Lower leg skin (tissue), 3 donors: ENCODE measurements around the gene IRX5.

Source experiments
- CTCF ChIP-seq, 3 donors: fragments of 450-650 bp; IDR thresholded peaks; one replicate each; pipeline ENCODE4 v1.5.1; 2016; ENCODE audit warnings: antibody characterized with exemption in 3 of 3, mild to moderate bottlenecking in 3 of 3, moderate library complexity in 2 of 3
- POLR2A ChIP-seq, 2 donors: fragments of 450-650 bp; IDR thresholded peaks; one replicate each; pipeline ENCODE4 v1.6.1; 2016 to 2017; ENCODE audit warnings: antibody characterized with exemption in 2 of 2, mild to moderate bottlenecking in 1 of 2, moderate library complexity in 1 of 2

DNA sequence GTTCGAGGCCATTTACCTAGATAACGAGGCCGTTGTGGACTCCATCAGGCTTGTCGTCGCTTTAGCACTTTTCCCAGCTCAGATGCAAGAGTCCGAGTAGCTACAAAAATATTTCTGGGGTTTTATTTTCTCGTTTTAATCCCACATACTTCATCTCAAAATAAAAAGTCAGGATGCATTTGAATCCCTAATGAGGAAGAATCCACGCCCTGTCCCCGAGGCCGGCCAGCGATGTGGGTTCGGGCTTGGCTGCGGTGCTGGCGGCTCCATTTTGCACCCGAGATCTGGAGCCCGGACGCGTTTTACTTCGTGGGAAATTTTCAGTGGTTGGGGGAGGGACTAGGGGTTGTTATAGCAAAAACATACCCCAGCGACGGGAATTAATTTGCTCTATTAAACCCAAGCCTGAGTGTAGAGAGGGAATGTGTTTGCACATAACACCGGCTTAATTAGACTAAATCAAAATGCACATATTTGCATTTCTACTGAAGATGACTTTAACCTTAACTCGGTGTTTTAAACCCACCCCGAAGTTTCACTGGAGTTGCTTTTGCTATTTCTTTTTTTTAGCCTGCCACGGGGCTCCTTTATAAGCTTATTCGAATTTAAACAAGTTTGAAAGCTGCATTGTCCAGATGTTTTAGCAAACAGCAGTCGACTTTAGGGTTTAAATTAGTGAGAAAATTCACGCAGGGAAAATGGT is 4.8 kb downstream of the IRX5 start:
- TF ChIP-seq CTCF (IDR thresholded peaks at IDR 0.05) (no peak), POLR2A (IDR thresholded peaks at IDR 0.05) (no peak)
